GM18873 (cell line): ENCODE measurements around the gene KIF5A.
A peak's percentile ranks its signal among the peaks of the same experiment; 100 is the strongest.
"Not testable (repeated sequence)": the region's sequence is repeated elsewhere in the genome, so short reads cannot be mapped to it uniquely, and the experiment has no call there.

ENCODE experiments used
- ATAC-seq: cut with Tn5 transposase; IDR thresholded peaks from one replicate; pipeline ENCODE4 v1.9.1; 2021; ENCODE audit warnings: mild to moderate bottlenecking, moderate library complexity, moderate number of reproducible peaks; ENCODE audit not compliant: unreplicated experiment, low FRiP score

Gene KIF5A

GRCh38 chr12:57579677-57580465 lies 30.0 kb downstream of the KIF5A start:
- ATAC-seq, result no peak

- ATAC-seq, result no peak
Measured at GRCh38 chr12:57580466-57580795, 30.6 kb downstream of the KIF5A start.

- no peak for ATAC-seq
Measured at GRCh38 chr12:57581802-57582201, 32.0 kb downstream of the KIF5A start.

DNA sequence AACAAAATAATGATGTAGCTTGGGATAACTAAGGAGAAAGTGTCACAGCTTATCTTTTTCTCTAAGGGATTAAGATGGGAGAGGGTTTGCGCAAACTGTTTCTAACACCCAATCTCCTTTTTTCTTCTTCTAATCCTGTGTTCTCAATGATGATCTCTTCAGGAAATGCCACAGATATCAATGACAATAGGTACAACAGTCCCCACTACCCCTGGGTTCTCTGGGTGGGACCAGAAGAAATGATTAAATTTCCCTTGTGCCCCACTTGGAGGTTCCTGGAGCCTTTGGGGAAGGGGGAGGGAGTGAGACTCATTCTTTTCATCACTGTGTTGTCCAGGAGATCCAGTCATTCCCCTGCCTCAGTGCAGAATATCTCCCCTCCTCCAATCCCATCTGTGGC lies 32.6 kb downstream of the KIF5A start:
- no peak for ATAC-seq

- peak; percentile 81 for ATAC-seq
Measured at GRCh38 chr12:57583008-57583831, 33.4 kb downstream of the KIF5A start.

- no peak for ATAC-seq
Measured at GRCh38 chr12:57584050-57584449, 34.2 kb downstream of the KIF5A start.

GRCh38 chr12:57584690-57585089 lies 34.8 kb downstream of the KIF5A start:
- ATAC-seq, result no peak

DNA sequence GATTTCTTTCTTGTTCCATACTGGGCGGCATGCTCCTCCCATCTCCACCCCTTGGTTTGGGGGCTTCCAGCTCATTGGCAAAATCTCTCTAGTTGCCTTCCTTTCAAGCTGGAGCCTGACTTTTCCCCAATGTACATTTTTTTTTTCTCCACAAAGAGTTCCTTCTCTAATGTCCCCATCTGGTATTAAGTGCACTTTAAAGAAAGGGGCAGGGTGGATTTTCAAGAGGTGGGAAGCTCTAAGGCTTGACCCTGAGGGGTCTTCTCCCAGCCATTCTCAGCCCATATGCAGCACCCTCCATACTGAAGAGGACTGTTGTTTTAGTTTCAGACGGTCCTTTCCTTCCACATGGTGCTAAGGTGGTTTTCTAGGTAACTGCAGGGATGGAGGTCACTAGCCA lies 35.3 kb downstream of the KIF5A start:
- no peak for ATAC-seq

GRCh38 chr12:57586128-57586527 lies 36.3 kb downstream of the KIF5A start:
- no peak for ATAC-seq

GRCh38 chr12:57586832-57587429 lies 37.1 kb downstream of the KIF5A start:
- no peak for ATAC-seq

DNA sequence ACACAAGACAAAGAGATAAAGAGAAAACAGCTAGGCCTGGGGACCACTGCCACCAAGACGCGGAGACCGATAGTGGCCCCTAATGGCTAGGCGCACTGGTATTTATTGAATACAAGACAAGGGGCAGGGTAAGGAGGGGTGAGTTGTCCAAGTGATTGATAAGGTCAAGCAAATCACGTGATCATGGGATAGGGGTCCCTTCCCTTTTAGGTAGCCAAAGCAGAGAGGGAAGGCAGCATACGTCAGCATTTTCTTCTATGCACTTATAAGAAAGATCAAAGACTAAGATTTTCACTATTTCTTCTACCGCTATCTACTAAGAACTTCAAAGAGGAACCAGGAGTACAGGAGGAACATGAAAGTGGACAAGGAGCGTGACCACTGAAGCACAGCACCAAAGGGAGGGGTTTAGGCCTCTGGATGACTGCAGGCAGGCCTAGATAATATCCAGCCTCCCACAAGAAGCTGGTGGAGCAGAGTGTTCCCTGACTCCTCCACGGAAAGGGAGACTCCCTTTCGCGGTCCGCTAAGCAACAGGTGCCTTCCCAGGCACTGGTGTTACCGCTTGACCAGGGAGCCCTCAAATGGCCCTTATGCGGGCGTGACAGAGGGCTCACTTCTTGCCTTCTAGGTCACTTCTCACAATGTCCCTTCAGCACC lies 39.2 kb downstream of the KIF5A start:
- ATAC-seq, result not testable (repeated sequence)

DNA sequence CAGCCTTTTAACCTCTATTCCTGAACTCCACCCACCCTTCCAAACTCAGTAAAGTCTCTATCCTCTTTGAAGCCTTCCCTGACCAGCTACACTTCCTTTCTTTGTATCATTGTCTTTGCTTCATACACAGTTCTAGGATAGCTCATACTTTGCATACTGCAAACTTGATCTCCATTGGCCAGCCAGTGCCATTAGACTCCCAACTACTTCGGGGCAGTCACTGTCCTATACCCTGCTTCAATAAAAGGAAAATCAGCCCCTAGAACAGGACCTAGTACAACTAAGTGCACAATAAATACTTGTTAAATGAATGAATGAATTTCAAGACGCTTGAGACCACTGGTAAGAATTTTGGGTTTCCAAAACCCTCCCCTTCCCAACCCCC lies 40.6 kb downstream of the KIF5A start:
- ATAC-seq, result no peak

GRCh38 chr12:57590864-57591781 lies 41.3 kb downstream of the KIF5A start, which contains the start of gene PIP4K2C:
TSS of gene PIP4K2C (plus strand) at chr12:57591192. CDS start at chr12:57591290, 98 bp downstream.
- ATAC-seq, result peak; percentile 61

- ATAC-seq, result no peak
Measured at GRCh38 chr12:57591782-57592325, 42.0 kb downstream of the KIF5A start.

GRCh38 chr12:57592551-57593165 lies 42.8 kb downstream of the KIF5A start:
- no peak for ATAC-seq

- ATAC-seq, result no peak
Measured at GRCh38 chr12:57593187-57593586, 43.3 kb downstream of the KIF5A start.

DNA sequence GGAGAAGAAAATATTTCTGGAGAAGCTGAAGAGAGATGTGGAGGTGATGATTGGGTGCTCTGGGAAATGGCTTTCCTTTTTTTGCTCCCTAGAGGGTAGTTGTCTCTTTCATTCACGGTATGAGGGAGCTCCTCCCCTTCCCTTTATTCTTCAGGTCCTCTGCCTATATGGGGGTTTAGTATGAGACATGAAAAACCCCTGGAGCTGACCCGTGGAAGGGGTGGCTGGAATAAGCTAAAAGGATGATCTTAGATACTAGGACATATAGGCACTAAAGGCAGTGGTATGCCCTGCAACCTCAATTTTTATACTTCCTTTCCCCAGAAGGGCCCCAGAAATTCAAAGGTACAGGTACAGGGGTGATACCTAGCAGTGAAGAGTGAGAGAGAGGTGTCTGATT lies 50.6 kb downstream of the KIF5A start:
- ATAC-seq, result no peak

- no peak for ATAC-seq
Measured at GRCh38 chr12:57602544-57602943, 52.7 kb downstream of the KIF5A start.

GRCh38 chr12:57603324-57603723 lies 53.5 kb downstream of the KIF5A start:
- ATAC-seq, result no peak
